ENCODE results near the gene SMARCC2. TPM values are rescaled to one million over a fixed set of nuclear protein-coding genes. Genes with fewer than 3 reads are reported as not detected.

SMARCC2 gene
- total and polyA plus RNA-seq, 9 of the 15 experiments (the other 6 are each of a cell fraction or from before 2014, with no cell fraction given), result 11.9 to 86.0 (median 36.6) TPM

- TF ChIP-seq, protein P1, sequence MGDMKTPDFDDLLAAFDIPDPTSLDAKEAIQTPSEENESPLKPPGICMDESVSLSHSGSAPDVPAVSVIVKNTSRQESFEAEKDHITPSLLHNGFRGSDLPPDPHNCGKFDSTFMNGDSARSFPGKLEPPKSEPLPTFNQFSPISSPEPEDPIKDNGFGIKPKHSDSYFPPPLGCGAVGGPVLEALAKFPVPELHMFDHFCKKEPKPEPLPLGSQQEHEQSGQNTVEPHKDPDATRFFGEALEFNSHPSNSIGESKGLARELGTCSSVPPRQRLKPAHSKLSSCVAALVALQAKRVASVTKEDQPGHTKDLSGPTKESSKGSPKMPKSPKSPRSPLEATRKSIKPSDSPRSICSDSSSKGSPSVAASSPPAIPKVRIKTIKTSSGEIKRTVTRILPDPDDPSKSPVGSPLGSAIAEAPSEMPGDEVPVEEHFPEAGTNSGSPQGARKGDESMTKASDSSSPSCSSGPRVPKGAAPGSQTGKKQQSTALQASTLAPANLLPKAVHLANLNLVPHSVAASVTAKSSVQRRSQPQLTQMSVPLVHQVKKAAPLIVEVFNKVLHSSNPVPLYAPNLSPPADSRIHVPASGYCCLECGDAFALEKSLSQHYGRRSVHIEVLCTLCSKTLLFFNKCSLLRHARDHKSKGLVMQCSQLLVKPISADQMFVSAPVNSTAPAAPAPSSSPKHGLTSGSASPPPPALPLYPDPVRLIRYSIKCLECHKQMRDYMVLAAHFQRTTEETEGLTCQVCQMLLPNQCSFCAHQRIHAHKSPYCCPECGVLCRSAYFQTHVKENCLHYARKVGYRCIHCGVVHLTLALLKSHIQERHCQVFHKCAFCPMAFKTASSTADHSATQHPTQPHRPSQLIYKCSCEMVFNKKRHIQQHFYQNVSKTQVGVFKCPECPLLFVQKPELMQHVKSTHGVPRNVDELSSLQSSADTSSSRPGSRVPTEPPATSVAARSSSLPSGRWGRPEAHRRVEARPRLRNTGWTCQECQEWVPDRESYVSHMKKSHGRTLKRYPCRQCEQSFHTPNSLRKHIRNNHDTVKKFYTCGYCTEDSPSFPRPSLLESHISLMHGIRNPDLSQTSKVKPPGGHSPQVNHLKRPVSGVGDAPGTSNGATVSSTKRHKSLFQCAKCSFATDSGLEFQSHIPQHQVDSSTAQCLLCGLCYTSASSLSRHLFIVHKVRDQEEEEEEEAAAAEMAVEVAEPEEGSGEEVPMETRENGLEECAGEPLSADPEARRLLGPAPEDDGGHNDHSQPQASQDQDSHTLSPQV (IDR thresholded peaks at IDR 0.05), result peak; percentile 79; the same call in 1 of the 2 replicates
- TF ChIP-seq GATAD2A (IDR thresholded peaks at IDR 0.05), result 0 out of 2 replicates have a peak, but pooled peaks have one; percentile 65
- TF ChIP-seq TCF3 (CRISPR knock-in tag; IDR thresholded peaks at IDR 0.05), result peak; percentile 22
- no peak for TF ChIP-seq TEAD2 (tag; IDR thresholded peaks at IDR 0.05)
- no peak for TF ChIP-seq FOXJ3 (CRISPR knock-in tag; IDR thresholded peaks at IDR 0.05)
- TF ChIP-seq SP1 (CRISPR knock-in tag; IDR thresholded peaks at IDR 0.05), result peak; percentile 86; the same call in 1 of the 2 replicates
- TF ChIP-seq ZBTB33 (CRISPR knock-in tag; IDR thresholded peaks at IDR 0.05), result peak; percentile 85
- peak; percentile 30 for TF ChIP-seq SAP30 (IDR thresholded peaks at IDR 0.05; ENCODE audit: borderline replicate concordance, insufficient read depth, low read depth, low read length, poor library complexity, severe bottlenecking)
- no peak for TF ChIP-seq NFE2 (IDR thresholded peaks at IDR 0.05; ENCODE audit: low read depth)
- TF ChIP-seq RBM15 (IDR thresholded peaks at IDR 0.05; ENCODE audit: insufficient read depth, low read length), result no peak
- peak; percentile 67; the same call in 1 of the 2 replicates for TF ChIP-seq DIDO1 (tag; IDR thresholded peaks at IDR 0.05; ENCODE audit: low read depth)
- TF ChIP-seq, protein P2, sequence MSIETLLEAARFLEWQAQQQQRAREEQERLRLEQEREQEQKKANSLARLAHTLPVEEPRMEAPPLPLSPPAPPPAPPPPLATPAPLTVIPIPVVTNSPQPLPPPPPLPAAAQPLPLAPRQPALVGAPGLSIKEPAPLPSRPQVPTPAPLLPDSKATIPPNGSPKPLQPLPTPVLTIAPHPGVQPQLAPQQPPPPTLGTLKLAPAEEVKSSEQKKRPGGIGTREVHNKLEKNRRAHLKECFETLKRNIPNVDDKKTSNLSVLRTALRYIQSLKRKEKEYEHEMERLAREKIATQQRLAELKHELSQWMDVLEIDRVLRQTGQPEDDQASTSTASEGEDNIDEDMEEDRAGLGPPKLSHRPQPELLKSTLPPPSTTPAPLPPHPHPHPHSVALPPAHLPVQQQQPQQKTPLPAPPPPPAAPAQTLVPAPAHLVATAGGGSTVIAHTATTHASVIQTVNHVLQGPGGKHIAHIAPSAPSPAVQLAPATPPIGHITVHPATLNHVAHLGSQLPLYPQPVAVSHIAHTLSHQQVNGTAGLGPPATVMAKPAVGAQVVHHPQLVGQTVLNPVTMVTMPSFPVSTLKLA (conservative IDR thresholded peaks at IDR 0.05), result peak; percentile 88 to 94
- TF ChIP-seq NEUROD1 (IDR thresholded peaks at IDR 0.05; ENCODE audit: borderline replicate concordance, low read depth, low read length, partially characterized antibody), result peak; percentile 84
- TF ChIP-seq TOE1 (IDR thresholded peaks at IDR 0.05; ENCODE audit: borderline replicate concordance), result peak; percentile 73; the same call in 1 of the 2 replicates
- TF ChIP-seq TOE1 (CRISPR knock-in tag; IDR thresholded peaks at IDR 0.05; ENCODE audit: borderline replicate concordance, low read depth), result 0 out of 2 replicates have a peak, but pooled peaks have one; percentile 21
- TF ChIP-seq ELF1 (tag; IDR thresholded peaks at IDR 0.05), result peak; percentile 92
- peak; percentile 42 for TF ChIP-seq FIP1L1 (IDR thresholded peaks at IDR 0.05; ENCODE audit: low read depth, low read length, poor library complexity, severe bottlenecking)
- peak; percentile 66 for TF ChIP-seq SOX6 (IDR thresholded peaks at IDR 0.05)
- TF ChIP-seq ZNF121 (CRISPR knock-in tag; conservative IDR thresholded peaks at IDR 0.05), result 0 out of 2 replicates have a peak, but pooled peaks have one; percentile 0
- 0 out of 2 replicates have a peak, but pooled peaks have one; percentile 45 for TF ChIP-seq ZNF175 (CRISPR knock-in tag; IDR thresholded peaks at IDR 0.05; ENCODE audit: low read depth)
- TF ChIP-seq L3MBTL2 (IDR thresholded peaks at IDR 0.05), result peak; percentile 93
Observed at GRCh38 chr12:56224102-56224701, 34.9 kb upstream of the SMARCC2 start, which contains the start of gene NABP2 (continued).

Measured in K562 (cell line).